Measurements from ENCODE around the gene GGNBP2.

GRCh38 chr17:36566081-36566480 lies 21.4 kb downstream of the GGNBP2 start:
- TF ChIP-seq CTCF (IDR thresholded peaks at IDR 0.05) (no peak), POLR2A (IDR thresholded peaks at IDR 0.05) (no peak), EP300 (IDR thresholded peaks at IDR 0.05) (no peak), POLR2AphosphoS5 (IDR thresholded peaks at IDR 0.05) (no peak)

All from stomach (tissue), 4 donors.